Retinal pigment epithelial cell (primary cell): Measurements from ENCODE around the gene MAP3K4.

Experiments used
- DNase-seq: peaks from one replicate; pipeline ENCODE4 v3.0.0-alpha.2; 2010; ENCODE audit warnings: low read depth
- H3K4me3 ChIP-seq: 2 replicates; pipeline ENCODE4 v1.5.1; 2011; ENCODE audit warnings: mild to moderate bottlenecking, low read length, control low read depth, moderate library complexity
- TF ChIP-seq, protein P1 (sequence below): conservative IDR thresholded peaks from 2 replicates; pipeline ENCODE4 v1.5.1; 2011; ENCODE audit warnings: low read depth, low read length, control low read depth, inconsistent platforms

MAP3K4 gene

GRCh38 chr6:161163466-161164181, 172.1 kb downstream of the MAP3K4 start:
- no peak overlapping the region for H3K4me3 ChIP-seq
- DNase-seq, result no peak
- TF ChIP-seq, protein P1, sequence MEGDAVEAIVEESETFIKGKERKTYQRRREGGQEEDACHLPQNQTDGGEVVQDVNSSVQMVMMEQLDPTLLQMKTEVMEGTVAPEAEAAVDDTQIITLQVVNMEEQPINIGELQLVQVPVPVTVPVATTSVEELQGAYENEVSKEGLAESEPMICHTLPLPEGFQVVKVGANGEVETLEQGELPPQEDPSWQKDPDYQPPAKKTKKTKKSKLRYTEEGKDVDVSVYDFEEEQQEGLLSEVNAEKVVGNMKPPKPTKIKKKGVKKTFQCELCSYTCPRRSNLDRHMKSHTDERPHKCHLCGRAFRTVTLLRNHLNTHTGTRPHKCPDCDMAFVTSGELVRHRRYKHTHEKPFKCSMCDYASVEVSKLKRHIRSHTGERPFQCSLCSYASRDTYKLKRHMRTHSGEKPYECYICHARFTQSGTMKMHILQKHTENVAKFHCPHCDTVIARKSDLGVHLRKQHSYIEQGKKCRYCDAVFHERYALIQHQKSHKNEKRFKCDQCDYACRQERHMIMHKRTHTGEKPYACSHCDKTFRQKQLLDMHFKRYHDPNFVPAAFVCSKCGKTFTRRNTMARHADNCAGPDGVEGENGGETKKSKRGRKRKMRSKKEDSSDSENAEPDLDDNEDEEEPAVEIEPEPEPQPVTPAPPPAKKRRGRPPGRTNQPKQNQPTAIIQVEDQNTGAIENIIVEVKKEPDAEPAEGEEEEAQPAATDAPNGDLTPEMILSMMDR, result no peak

- H3K4me3 ChIP-seq, result no peak overlapping the region
These were observed 172.6 kb downstream of the MAP3K4 start for GRCh38 chr6:161164182-161164625.

DNA sequence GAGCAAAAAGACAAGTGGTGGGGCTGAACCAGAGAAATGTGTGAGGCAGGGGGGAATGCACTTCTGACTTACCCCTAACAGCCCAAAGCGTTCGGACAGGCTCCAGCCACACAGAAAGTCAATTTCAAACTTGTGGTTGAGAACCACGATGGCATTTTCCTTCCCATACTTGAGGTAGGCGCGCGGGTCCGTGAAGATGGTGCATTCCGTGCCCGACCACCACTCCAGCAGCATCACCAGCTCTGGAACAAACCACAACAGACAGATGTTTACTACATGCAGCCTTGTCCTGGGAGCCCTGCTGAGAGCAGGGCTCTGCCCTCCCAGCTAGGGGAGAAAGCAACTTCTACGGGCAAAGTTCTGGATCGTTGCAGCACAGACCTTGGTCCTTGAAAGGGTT, 174.6 kb downstream of the MAP3K4 start:
- H3K4me3 ChIP-seq, result no peak overlapping the region
- TF ChIP-seq, protein P1, result no peak
- DNase-seq, result no peak

More at GRCh38 chr6:161164182-161164625, 172.6 kb downstream of the MAP3K4 start:
- no peak for DNase-seq
- TF ChIP-seq, protein P1, result no peak

DNA sequence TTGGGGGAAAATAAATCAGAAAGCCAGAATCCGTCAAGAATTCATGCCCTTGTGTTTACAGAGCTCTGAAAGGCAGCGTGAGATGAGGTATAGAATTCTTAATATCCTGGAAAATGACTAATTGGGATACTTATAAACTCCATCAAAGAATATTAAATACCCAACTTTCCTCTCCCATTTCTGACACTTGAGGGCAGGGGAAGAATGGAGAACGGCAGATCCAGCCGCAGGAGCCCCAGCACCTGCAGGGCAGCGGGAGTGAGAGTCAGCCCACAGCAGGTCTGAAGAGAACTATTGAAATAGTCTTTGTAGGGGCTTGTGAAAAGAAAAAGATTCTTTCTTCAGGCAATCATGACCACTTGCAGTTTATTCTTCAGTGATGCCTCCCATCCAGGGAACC, 175.1 kb downstream of the MAP3K4 start:
- DNase-seq, result no peak
- TF ChIP-seq, protein P1, result no peak
- no peak overlapping the region for H3K4me3 ChIP-seq
